Upper lobe of left lung (tissue), 4 donors: ENCODE measurements around the gene CNTNAP2.

ENCODE experiments used
- CTCF ChIP-seq, 6 experiments: fragments of 450-650 bp in 4 of 6; fragments of 200-600 bp in 2 of 6; sonication (generic) in 2 of 6; IDR thresholded peaks; one replicate each; pipeline ENCODE4 v1.5.1; 2016 to 2019; ENCODE audit warnings: antibody characterized with exemption in 6 of 6
- EP300 ChIP-seq, 4 donors: sonication (generic); formaldehyde crosslinking; IDR thresholded peaks; one replicate each; pipeline ENCODE4 v1.5.1; 2017; ENCODE audit warnings: antibody characterized with exemption in 4 of 4, control low read depth in 2 of 4
- POLR2A ChIP-seq, 4 donors: fragments of 450-650 bp; IDR thresholded peaks; one replicate each; pipeline ENCODE4 v1.5.1; 2016 to 2017; ENCODE audit warnings: antibody characterized with exemption in 4 of 4, mild to moderate bottlenecking in 2 of 4
- POLR2AphosphoS5 ChIP-seq, 2 donors: sonication (generic); formaldehyde crosslinking; IDR thresholded peaks; one replicate each; pipeline ENCODE4 v1.5.1; 2017; ENCODE audit warnings: antibody characterized with exemption in 2 of 2

- no peak for TF ChIP-seq POLR2AphosphoS5 (IDR thresholded peaks at IDR 0.05)
- no peak for TF ChIP-seq POLR2A (IDR thresholded peaks at IDR 0.05)
- no peak for TF ChIP-seq EP300 (IDR thresholded peaks at IDR 0.05)
- no peak for TF ChIP-seq CTCF (IDR thresholded peaks at IDR 0.05)
Observed at GRCh38 chr7:147774461-147774860, 1657.9 kb downstream of the CNTNAP2 start.
